Mammary epithelial cell (primary cell): ENCODE data around the gene REPIN1.

ENCODE experiments used
- CTCF ChIP-seq, 2 donors: IDR thresholded peaks in 1 of 2; conservative IDR thresholded peaks in 1 of 2; 2 replicates each; pipeline ENCODE4 v1.5.1; 2011 to 2012; ENCODE audit warnings: inconsistent platforms in 2 of 2, low read length in 2 of 2, mild to moderate bottlenecking in 2 of 2, control low read depth in 1 of 2, low read depth in 1 of 2; ENCODE audit not compliant: insufficient read depth in 1 of 2; ENCODE audit errors: extremely low read depth in 1 of 2
- EZH2 ChIP-seq: IDR thresholded peaks from 2 replicates; pipeline ENCODE4 v1.6.1; 2012; ENCODE audit warnings: low read length, inconsistent platforms, borderline replicate concordance

DNA sequence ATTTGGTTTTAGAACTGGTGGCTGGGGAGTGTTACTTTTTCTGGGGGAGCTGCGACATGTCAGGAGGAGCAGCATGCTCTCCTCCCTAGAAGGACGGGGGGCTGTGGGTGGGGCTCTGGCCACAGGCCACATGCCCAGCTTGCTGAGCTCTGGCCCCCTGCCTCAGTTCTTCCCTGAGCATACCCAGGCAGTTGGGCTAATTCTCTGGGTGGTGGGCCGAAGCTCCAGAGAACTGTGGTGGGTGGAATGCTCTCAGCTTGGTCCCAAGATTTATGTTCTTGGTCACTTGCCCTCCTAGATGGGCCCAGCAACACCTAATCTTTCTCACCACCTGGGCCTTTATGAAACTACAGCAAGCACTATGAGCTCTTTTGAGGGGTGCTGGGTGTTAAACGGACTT, 5.4 kb downstream of the REPIN1 start:
- TF ChIP-seq CTCF (conservative IDR thresholded peaks at IDR 0.05 in 1 of 2, IDR thresholded peaks at IDR 0.05 in 1 of 2; ENCODE audit: extremely low read depth in 1 of 2, insufficient read depth in 1 of 2, low read depth in 1 of 2, low read length in 2 of 2), result no peak
- TF ChIP-seq EZH2, result no peak
